Stimulated activated CD4-positive, alpha-beta T cell treated with anti-CD3 and anti-CD28 coated beads, TNF-alpha, amount 100 ng/mL, for 4 hours (primary cell): Measurements from ENCODE around the gene KLRC1.
"Not testable (repeated sequence)": the region's sequence is repeated elsewhere in the genome, so short reads cannot be mapped to it uniquely, and the experiment has no call there.

Experiments
- DNase-seq, 3 experiments: peaks; one replicate each; pipeline ENCODE4 v3.0.0-alpha.2; 2020; ENCODE audit warnings: low read depth in 3 of 3

The KLRC1 gene

DNA sequence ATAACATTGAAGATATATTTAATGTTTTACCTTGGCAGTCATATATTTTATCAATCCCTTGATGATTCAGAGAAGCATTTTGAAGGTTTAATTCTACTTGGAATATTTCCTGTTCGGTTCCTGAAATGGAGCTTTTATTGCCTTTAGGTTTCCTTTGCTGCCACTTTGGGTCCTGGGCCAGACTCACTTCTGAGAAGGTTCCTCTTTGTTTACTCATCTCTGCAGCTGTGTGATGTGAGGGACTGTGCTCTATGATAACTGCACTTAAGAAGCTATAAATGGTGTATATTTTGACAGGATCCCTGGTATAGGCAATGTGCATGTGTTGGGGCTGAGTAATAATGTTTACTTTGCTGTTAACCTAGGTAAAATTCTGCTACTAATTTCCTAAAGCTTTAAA lies 32.8 kb downstream of the KLRC1 start, which contains the start of gene KLRC3:
KLRC3 (minus strand) TSS at position 262 of the 400 bp plus-strand sequence; CDS start at position 217, 45 bp downstream.
- DNase-seq = not testable (repeated sequence)

DNA sequence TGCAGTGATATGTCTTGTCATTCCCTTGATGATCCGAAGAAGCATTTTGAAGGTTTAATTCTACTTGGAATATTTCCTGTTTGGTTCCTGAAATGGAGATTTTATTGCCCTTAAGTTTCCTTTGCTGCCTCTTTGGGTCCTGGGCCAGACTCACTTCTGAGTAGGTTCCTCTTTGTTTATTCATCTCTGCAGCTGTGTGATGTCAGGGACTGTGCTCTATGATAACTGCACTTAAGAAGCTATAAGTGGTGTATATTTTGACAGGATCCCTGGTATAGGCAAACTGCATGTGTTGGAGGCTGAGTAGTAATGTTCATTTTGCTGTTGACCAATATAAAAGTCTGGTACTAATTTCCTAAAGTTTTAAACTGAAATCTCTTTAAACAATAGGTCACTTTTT lies 43.8 kb downstream of the KLRC1 start, which contains the start of gene KLRC4:
KLRC4 (minus strand) TSS at position 366 of the 400 bp plus-strand sequence; CDS start at position 184, 182 bp downstream.
- no peak for DNase-seq

DNA sequence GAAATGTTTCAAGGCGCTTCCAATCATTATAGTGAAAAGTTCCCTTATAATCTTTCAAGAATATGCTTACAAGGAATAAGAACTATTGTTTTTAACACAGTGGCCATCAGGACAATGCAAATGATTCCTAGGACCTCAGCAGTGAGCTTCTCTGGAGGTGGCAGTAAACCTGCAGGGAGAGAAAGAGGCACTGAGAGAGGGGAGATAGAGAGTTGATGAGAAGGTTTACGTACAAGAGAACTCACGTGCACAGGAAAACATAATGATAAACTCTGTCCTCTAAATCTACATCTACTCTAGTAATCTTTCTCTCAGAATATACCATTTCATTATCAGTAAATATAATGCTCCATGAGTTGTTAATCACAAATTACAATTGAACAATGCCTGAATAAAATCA lies 44.3 kb downstream of the KLRC1 start:
- no peak for DNase-seq

DNA sequence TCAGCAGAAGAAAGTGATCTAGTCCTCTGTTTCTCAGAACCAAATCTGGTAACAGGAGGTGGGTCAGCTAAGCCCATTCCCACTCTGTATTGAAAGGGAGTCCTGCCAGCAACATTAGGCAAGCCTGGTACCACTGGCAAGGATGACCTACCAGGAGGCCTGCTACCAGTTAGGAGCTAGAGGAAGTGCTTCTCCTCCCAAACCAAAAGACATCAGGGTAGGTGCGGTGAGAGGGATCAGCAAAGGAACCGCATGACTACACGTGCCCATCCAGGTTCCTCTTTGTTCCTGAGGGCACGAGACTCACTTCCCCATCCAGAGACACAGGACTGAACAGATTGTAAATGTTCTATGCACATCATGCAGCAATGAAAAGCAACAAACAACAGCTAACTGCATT lies 46.5 kb downstream of the KLRC1 start:
- no peak for DNase-seq

DNA sequence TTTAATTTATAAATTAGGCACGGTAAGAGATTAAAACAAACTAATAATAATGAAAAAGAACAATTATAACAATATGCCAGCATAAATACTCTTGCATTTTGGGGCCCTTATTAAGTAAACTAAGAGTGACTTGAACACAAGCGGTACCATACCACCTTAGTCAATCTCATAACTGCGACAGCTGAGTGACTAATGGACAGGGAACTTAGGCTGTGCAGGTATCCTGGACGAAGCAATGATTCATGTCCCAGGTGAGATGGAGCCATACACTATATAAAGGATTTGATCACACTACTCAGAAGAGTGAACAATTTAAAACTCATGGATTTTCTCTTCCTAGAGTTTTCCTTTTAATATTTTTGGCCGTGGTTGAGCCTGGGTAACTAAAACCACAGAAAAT lies 47.9 kb downstream of the KLRC1 start:
- no peak for DNase-seq

GRCh38 chr12:10404798-10405197 lies 48.4 kb downstream of the KLRC1 start:
- DNase-seq = no peak

DNA sequence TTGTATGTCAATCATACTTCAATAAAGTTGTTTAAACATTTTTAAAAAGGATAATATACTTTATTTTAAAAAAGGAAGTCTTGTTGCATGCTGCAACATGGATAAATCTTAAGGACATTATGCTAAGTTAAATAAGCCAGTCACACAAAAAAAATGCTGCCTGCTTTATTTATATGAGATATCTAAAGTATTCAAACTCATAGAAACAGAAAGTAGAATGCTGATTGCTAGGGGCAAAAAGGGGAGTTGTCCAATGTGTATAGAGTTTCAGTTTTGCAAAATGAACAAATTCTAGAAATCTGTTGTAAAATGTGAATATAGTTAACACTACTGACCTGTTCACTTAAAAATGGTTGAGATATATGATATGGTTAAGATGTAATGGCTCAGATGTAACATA lies 52.3 kb downstream of the KLRC1 start:
- DNase-seq = no peak

DNA sequence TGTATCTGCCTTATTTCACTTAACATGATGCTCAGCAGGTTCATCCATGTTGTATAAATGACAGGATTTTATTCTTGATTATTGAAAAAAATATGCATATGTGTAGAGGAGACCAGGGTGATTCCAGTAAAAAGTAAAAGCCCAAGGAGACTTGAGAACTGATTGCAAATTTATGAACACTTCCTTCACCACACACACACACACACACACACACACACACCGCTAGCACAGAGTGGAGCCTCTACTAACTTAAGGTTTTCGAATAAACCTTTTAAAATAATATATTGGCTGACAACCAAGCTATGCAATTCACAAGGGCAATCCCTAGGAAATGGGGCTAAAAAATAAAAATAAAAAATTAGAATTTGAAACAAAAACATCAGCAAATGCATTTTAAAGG lies 55.0 kb downstream of the KLRC1 start:
- DNase-seq = no peak

- DNase-seq = no peak
Observed at GRCh38 chr12:10397296-10397695, 55.9 kb downstream of the KLRC1 start.

GRCh38 chr12:10396176-10396575 lies 57.0 kb downstream of the KLRC1 start:
- DNase-seq = not testable (repeated sequence)
